ENCODE measurements around the gene CD68.

CD68 gene

GRCh38 chr17:7569571-7569970 lies 9.9 kb upstream of the CD68 start:
- TF ChIP-seq GATA2 (IDR thresholded peaks at IDR 0.05; ENCODE audit: low read depth, low read length) (no peak), GATA3 (IDR thresholded peaks at IDR 0.05; ENCODE audit: low read depth, low read length) (no peak)

GRCh38 chr17:7570351-7570750 lies 9.1 kb upstream of the CD68 start:
- TF ChIP-seq GATA3 (IDR thresholded peaks at IDR 0.05; ENCODE audit: low read depth, low read length): no peak
- no peak for TF ChIP-seq GATA2 (IDR thresholded peaks at IDR 0.05; ENCODE audit: low read depth, low read length)

GRCh38 chr17:7572338-7572587 lies 7.2 kb upstream of the CD68 start:
- no peak for TF ChIP-seq GATA2 (IDR thresholded peaks at IDR 0.05; ENCODE audit: low read depth, low read length)
- no peak for TF ChIP-seq GATA3 (IDR thresholded peaks at IDR 0.05; ENCODE audit: low read depth, low read length)

GRCh38 chr17:7572588-7573323 lies 6.7 kb upstream of the CD68 start:
- TF ChIP-seq GATA2 (IDR thresholded peaks at IDR 0.05; ENCODE audit: low read depth, low read length) (no peak), GATA3 (IDR thresholded peaks at IDR 0.05; ENCODE audit: low read depth, low read length) (no peak)

GRCh38 chr17:7573324-7574080 lies 5.9 kb upstream of the CD68 start:
- TF ChIP-seq GATA3 (IDR thresholded peaks at IDR 0.05; ENCODE audit: low read depth, low read length) (no peak), GATA2 (IDR thresholded peaks at IDR 0.05; ENCODE audit: low read depth, low read length) (no peak)

GRCh38 chr17:7574176-7574953 lies 5.1 kb upstream of the CD68 start:
- TF ChIP-seq GATA2 (IDR thresholded peaks at IDR 0.05; ENCODE audit: low read depth, low read length) (no peak), GATA3 (IDR thresholded peaks at IDR 0.05; ENCODE audit: low read depth, low read length) (no peak)

- TF ChIP-seq GATA2 (IDR thresholded peaks at IDR 0.05; ENCODE audit: low read depth, low read length) (no peak), GATA3 (IDR thresholded peaks at IDR 0.05; ENCODE audit: low read depth, low read length) (no peak)
Measured at GRCh38 chr17:7575481-7575883, 4.0 kb upstream of the CD68 start.

- TF ChIP-seq GATA2 (IDR thresholded peaks at IDR 0.05; ENCODE audit: low read depth, low read length): no peak
- no peak for TF ChIP-seq GATA3 (IDR thresholded peaks at IDR 0.05; ENCODE audit: low read depth, low read length)
Measured at GRCh38 chr17:7575959-7576358, 3.5 kb upstream of the CD68 start.

- no peak for TF ChIP-seq GATA2 (IDR thresholded peaks at IDR 0.05; ENCODE audit: low read depth, low read length)
Measured at GRCh38 chr17:7576432-7576937, 3.0 kb upstream of the CD68 start.

GRCh38 chr17:7577327-7578199 lies 1.9 kb upstream of the CD68 start:
- TF ChIP-seq GATA2 (IDR thresholded peaks at IDR 0.05; ENCODE audit: low read depth, low read length): no peak
- no peak for TF ChIP-seq GATA3 (IDR thresholded peaks at IDR 0.05; ENCODE audit: low read depth, low read length)

GRCh38 chr17:7579834-7580603 lies 581 bp downstream of the CD68 start:
- no peak for TF ChIP-seq GATA2 (IDR thresholded peaks at IDR 0.05; ENCODE audit: low read depth, low read length)
- no peak for TF ChIP-seq GATA3 (IDR thresholded peaks at IDR 0.05; ENCODE audit: low read depth, low read length)

- no peak for TF ChIP-seq GATA2 (IDR thresholded peaks at IDR 0.05; ENCODE audit: low read depth, low read length)
- no peak for TF ChIP-seq GATA3 (IDR thresholded peaks at IDR 0.05; ENCODE audit: low read depth, low read length)
Measured at GRCh38 chr17:7580604-7581575, 1.5 kb downstream of the CD68 start.
